HG02981 (cell line): ENCODE measurements around the gene TBC1D25.
"Not testable (repeated sequence)": the region's sequence is repeated elsewhere in the genome, so short reads cannot be mapped to it uniquely, and the experiment has no call there.

Experiments
- ATAC-seq: cut with Tn5 transposase; IDR thresholded peaks from one replicate; pipeline ENCODE4 v1.9.1; 2021; ENCODE audit warnings: mild to moderate bottlenecking, moderate library complexity; ENCODE audit not compliant: unreplicated experiment

The TBC1D25 gene

DNA sequence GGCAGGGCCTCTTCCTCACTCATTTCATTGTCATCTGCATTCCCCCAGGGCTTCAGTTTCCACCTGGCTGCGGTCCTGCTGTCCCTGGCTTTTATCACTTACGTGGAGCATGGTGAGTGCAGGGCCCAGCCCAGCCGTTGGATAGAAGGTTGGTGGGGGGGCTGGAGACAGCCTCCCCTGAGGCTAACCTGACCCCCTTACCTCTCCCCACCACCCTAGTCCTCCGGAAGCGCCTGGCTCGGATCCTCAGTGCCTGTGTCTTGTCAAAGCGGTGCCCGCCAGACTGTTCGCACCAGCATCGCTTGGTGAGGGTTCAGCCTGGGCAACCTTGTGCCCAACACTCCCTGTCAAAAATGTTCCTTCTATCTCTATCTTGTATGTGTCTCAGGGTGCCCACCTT, 23.7 kb upstream of the TBC1D25 start:
- ATAC-seq = no peak

DNA sequence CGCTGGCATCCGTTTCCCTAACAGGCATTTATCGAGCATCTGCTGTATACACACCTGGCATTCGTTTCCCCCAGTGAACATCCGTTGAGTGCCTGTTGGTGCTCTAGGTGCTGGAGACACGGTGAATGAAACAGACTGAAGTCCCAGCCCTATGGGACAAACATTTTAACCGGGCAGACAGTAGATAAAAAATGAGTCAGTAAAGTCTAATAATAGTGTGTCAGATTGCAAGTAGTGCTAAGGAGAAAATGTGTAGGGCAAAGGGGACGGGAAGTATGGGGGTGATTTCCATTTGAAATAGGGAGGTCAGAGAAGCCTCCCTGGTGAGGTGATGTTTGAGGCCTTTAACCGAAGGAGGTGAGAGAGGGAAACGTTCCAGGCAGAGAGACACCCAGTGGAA, 23.2 kb upstream of the TBC1D25 start:
- ATAC-seq = no peak

DNA sequence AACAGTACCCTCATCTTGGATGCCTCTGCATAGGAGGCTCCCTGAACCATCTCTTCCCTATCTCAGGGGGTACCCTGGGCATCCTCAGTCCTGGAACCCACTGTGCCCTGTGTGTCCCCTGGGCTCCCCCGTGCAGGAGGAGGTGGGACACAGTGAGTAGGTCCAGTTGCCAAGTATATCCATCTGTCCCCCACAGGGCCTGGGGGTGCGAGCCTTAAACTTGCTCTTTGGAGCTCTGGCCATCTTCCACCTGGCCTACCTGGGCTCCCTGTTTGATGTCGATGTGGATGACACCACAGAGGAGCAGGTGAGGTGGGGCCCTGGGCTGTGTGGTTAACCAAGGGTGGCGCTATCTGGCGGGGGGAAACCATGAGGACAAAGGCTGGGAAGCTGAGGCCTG, 22.5 kb upstream of the TBC1D25 start:
- ATAC-seq = no peak

DNA sequence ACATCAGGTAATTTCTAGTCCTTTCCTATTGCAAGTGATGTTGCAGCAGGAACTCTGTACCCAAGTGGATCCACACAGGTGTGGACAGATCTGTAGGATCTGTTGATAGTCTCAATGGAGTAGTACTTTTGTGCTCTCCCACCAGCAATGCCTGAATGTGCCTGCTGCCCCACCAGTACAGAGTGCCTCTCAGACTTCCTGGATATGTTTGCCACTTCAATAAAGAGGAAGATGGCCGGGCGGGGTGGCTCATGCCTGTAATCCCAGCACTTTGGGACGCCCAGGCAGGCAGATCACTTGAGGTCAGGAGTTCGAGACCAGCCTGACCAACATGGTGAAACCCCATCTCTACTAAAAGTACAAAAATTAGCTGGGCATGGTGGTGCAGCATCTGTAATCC, 20.0 kb upstream of the TBC1D25 start:
- not testable (repeated sequence) for ATAC-seq

GRCh38 chrX:48520455-48520854, 19.1 kb upstream of the TBC1D25 start:
- ATAC-seq = no peak

DNA sequence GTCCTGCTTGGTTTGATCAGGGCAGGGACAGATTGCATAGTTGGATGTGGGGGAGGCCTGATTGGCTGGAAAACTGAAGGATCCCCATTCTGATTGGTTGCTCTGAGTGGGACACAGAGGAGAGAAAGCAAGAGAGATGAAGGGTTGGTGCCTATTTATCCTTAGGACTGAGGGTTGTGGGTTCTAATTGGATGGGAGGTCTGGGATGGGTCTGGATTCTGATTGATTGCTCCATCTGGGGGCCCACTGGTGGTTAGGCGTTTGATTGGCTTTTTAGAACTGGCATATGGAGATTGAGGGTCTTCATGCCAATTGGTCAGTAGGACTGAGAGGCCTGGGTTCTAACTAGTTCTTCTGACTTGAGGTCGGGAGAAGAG, 18.6 kb upstream of the TBC1D25 start:
- no peak for ATAC-seq

- peak; percentile 96 for ATAC-seq
Observed at GRCh38 chrX:48521353-48522243, 17.9 kb upstream of the TBC1D25 start, which contains the start of gene EBP. TSS of gene EBP (plus strand) at chrX:48521808. CDS start at chrX:48523772, 1,964 bp downstream.

GRCh38 chrX:48522291-48522690, 17.2 kb upstream of the TBC1D25 start:
- no peak for ATAC-seq

DNA sequence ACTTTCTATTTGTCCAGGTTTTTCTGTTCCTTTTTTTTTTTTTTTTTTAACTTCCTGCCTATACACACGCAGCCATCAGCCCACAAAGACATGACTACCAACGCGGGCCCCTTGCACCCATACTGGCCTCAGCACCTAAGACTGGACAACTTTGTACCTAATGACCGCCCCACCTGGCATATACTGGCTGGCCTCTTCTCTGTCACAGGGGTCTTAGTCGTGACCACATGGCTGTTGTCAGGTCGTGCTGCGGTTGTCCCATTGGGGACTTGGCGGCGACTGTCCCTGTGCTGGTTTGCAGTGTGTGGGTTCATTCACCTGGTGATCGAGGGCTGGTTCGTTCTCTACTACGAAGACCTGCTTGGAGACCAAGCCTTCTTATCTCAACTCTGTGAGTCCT, 15.8 kb upstream of the TBC1D25 start:
- ATAC-seq = no peak

- not testable (repeated sequence) for ATAC-seq
Observed at GRCh38 chrX:48525853-48526252, 13.7 kb upstream of the TBC1D25 start.

- ATAC-seq = no peak
Observed at GRCh38 chrX:48530736-48531135, 8.8 kb upstream of the TBC1D25 start.

DNA sequence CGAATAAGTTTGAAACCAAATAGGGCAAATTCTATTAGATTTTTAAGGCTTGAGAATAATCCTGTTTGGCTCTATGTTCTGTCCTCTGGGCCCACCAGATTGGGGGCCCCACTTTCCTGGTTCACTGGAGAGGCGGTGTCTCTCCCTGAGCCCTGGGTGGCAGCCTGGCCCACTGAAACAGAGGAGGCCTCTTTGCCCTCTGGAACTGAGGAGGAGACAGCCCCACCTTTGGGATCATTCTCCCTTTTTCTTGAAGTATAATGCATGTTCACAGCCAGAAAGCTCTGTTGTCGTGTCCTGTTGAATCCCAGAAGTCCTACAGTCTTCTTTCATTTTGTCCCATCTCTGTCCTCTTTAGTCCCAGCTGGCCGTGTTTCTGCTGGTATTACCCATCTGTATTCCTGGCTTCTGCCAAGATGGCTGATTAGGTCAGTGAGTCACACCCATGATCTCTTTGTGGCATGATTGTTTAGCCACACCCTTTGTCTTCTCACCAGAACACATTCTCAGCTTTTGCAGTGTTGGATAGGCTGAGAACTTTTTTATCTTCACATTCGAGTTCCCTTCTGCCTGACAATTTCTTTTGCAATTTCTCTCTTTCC, 8.1 kb upstream of the TBC1D25 start:
- no peak for ATAC-seq

- no peak for ATAC-seq
Observed at GRCh38 chrX:48532161-48532560, 7.4 kb upstream of the TBC1D25 start.

- no peak for ATAC-seq
Observed at GRCh38 chrX:48533165-48533564, 6.3 kb upstream of the TBC1D25 start.

GRCh38 chrX:48538641-48539344, 721 bp upstream of the TBC1D25 start:
- ATAC-seq = no peak

GRCh38 chrX:48540028-48540375, 488 bp downstream of the TBC1D25 start:
- ATAC-seq = peak; percentile 30

- no peak for ATAC-seq
Observed at GRCh38 chrX:48540480-48540879, 966 bp downstream of the TBC1D25 start.

- ATAC-seq = no peak
Observed at GRCh38 chrX:48541140-48541814, 1.8 kb downstream of the TBC1D25 start.

- ATAC-seq = no peak
Observed at GRCh38 chrX:48548871-48549270, 9.4 kb downstream of the TBC1D25 start.

DNA sequence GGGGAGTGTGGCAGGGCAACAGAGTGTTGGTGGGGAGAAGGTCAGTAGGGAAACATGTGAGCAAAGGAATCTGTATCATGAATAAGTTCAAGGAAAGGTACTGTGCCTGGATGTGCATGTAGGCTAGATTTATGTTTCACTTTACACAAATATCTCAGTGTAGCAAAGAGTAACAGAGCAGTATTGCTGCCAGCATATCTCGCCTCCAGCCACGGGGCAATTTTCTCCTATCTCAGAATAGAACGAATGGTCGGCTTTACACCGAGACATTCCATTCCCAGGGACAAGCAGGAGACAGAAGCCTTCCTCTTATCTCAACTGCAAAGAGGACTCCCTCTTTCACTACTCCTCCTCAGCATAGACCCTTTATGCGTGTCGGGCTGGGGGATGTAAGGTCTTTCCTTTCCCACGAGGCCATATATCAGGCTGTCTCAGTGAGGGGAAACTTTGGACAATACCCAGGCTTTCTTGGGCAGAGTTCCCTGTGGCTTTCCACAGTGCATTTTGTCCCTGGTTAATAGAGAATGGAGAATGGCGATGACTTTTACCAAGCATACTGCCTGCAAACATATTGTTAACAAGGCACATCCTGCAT, 16.3 kb downstream of the TBC1D25 start:
- not testable (repeated sequence) for ATAC-seq

DNA sequence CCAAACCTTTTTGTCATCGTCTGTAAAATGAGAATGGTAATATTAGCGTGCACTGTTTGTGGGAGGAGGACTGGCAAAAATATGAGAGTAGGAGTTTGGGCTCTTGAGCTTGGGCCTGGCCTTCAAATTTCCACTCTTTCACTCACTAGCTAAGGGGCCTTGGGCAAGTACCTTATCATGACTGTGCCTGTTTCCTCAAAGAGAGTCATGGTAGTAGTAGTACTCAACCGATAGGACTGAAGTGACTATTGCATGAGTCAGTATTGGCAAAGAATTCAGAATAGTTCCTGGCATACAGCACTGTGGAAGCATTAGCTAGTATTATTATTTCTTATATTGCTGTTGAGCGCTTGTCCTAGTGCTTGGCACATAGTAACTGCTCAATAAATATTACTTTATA, 18.8 kb downstream of the TBC1D25 start:
- ATAC-seq = no peak
